ENCODE results near the gene FAM89B. TPM values are rescaled to one million over a fixed set of nuclear protein-coding genes. Genes with fewer than 3 reads are reported as not detected.

Gene FAM89B
- total and polyA plus RNA-seq, 4 donors, result 20.6 to 53.5 (median 44.4) TPM

- 0 to 1% methylated on average over 47 to 66 of the region's 67 CpGs for WGBS, 2 donors
- H3K27ac ChIP-seq (ENCODE audit: low read depth in 1 of 2, low read length in 1 of 2), result peak overlapping the region; percentile 58 to 95
- ATAC-seq (ENCODE audit: insufficient read depth, low FRiP score), result peak; percentile 60
- H3K9ac ChIP-seq (ENCODE audit: insufficient read depth in 1 of 2, low read length in 2 of 2), result no peak overlapping the region
- peaks cover 5 to 60% (median 28%) of the 10 kb centered on the region in 5 donors for H3K4me1 ChIP-seq (ENCODE audit: control insufficient read depth in 5 of 5, insufficient read depth in 5 of 5, low read length in 5 of 5)
- H3K4me3 ChIP-seq, result peak overlapping the region; percentile 40
- no peaks in the 10 kb centered on the region for H3K9me3 ChIP-seq (ENCODE audit: control insufficient read depth in 4 of 4, insufficient read depth in 3 of 4, low read length in 3 of 4)
- peak; percentile 80 to 92 (median 92) for DNase-seq
- TF ChIP-seq CTCF (IDR thresholded peaks at IDR 0.05; ENCODE audit: control extremely low read depth, extremely low read depth), result peak; percentile 62
- no peaks in the 10 kb centered on the region for H3K27me3 ChIP-seq (ENCODE audit: control insufficient read depth in 3 of 3, insufficient read depth in 3 of 3, low read length in 2 of 3)
- H3K36me3 ChIP-seq (ENCODE audit: control insufficient read depth in 4 of 4, insufficient read depth in 4 of 4, low read length in 4 of 4), result peaks cover 0 to 10% (median 3%) of the 10 kb centered on the region in 4 donors
Measured at GRCh38 chr11:65574109-65574810, 1.9 kb downstream of the FAM89B start.

- 12 to 20% methylated on average over 28 of the region's 28 CpGs for WGBS, 2 donors
- Histone ChIP-seq H3K4me3 (peak overlapping the region; percentile 42), H3K36me3 (ENCODE audit: control insufficient read depth in 4 of 4, insufficient read depth in 4 of 4, low read length in 4 of 4) (peaks cover 0 to 13% (median 6%) of the 10 kb centered on the region in 4 donors), H3K9ac (ENCODE audit: insufficient read depth in 1 of 2, low read length in 2 of 2) (no peak overlapping the region), H3K27me3 (ENCODE audit: control insufficient read depth in 3 of 3, insufficient read depth in 3 of 3, low read length in 2 of 3) (no peaks in the 10 kb centered on the region), H3K4me1 (ENCODE audit: control insufficient read depth in 5 of 5, insufficient read depth in 5 of 5, low read length in 5 of 5) (peaks cover 5 to 55% (median 28%) of the 10 kb centered on the region in 5 donors), H3K27ac (ENCODE audit: low read depth in 1 of 2, low read length in 1 of 2) (peak overlapping the region; percentile 58 to 92), H3K9me3 (ENCODE audit: control insufficient read depth in 4 of 4, insufficient read depth in 3 of 4, low read length in 3 of 4) (peaks cover 0 to under 1% (median 0%) of the 10 kb centered on the region in 4 donors)
- DNase-seq, result no peak
- no peak for TF ChIP-seq CTCF (IDR thresholded peaks at IDR 0.05; ENCODE audit: control extremely low read depth, extremely low read depth)
- ATAC-seq (ENCODE audit: insufficient read depth, low FRiP score), result no peak
Measured at GRCh38 chr11:65574811-65575567, 2.7 kb downstream of the FAM89B start.

GRCh38 chr11:65575568-65576231 is 3.4 kb downstream of the FAM89B start, which contains the start of gene EHBP1L1:
Gene EHBP1L1, plus strand, starts transcription at chr11:65576053. Its CDS starts 250 bp downstream, at chr11:65576303.
- no peak for TF ChIP-seq CTCF (IDR thresholded peaks at IDR 0.05; ENCODE audit: control extremely low read depth, extremely low read depth)
- ATAC-seq (ENCODE audit: insufficient read depth, low FRiP score), result peak; percentile 8
- no peak within 1 kb of the TSS for H3K9ac ChIP-seq (ENCODE audit: insufficient read depth in 1 of 2, low read length in 2 of 2)
- 1 to 2% methylated on average over 41 to 69 of the region's 69 CpGs for WGBS, 2 donors
- H3K36me3 ChIP-seq (ENCODE audit: control insufficient read depth in 4 of 4, insufficient read depth in 4 of 4, low read length in 4 of 4), result peaks cover 0 to 19% (median 7%) of the 10 kb centered on the region in 4 donors
- peak within 1 kb of the TSS; percentile 65 for H3K4me3 ChIP-seq
- peaks cover 5 to 54% (median 28%) of the 10 kb centered on the region in 5 donors for H3K4me1 ChIP-seq (ENCODE audit: control insufficient read depth in 5 of 5, insufficient read depth in 5 of 5, low read length in 5 of 5)
- H3K9me3 ChIP-seq (ENCODE audit: control insufficient read depth in 4 of 4, insufficient read depth in 3 of 4, low read length in 3 of 4), result peaks cover 0 to 3% (median 0%) of the 10 kb centered on the region in 4 donors
- peak within 1 kb of the TSS; percentile 90 to 92 for H3K27ac ChIP-seq (ENCODE audit: low read depth in 1 of 2, low read length in 1 of 2)
- peak; percentile 54 to 75 (median 66) for DNase-seq
- H3K27me3 ChIP-seq (ENCODE audit: control insufficient read depth in 3 of 3, insufficient read depth in 3 of 3, low read length in 2 of 3), result no peaks in the 10 kb centered on the region

All from lung (tissue), 12 donors.